Retinal pigment epithelial cell (primary cell): ENCODE measurements around the gene MAGI2.

ENCODE experiments used
- DNase-seq: peaks from one replicate; pipeline ENCODE4 v3.0.0-alpha.2; 2010; ENCODE audit warnings: low read depth
- H3K4me3 ChIP-seq: 2 replicates; pipeline ENCODE4 v1.5.1; 2011; ENCODE audit warnings: mild to moderate bottlenecking, low read length, control low read depth, moderate library complexity
- CTCF ChIP-seq: conservative IDR thresholded peaks from 2 replicates; pipeline ENCODE4 v1.5.1; 2011; ENCODE audit warnings: low read depth, low read length, control low read depth, inconsistent platforms

The MAGI2 gene

DNA sequence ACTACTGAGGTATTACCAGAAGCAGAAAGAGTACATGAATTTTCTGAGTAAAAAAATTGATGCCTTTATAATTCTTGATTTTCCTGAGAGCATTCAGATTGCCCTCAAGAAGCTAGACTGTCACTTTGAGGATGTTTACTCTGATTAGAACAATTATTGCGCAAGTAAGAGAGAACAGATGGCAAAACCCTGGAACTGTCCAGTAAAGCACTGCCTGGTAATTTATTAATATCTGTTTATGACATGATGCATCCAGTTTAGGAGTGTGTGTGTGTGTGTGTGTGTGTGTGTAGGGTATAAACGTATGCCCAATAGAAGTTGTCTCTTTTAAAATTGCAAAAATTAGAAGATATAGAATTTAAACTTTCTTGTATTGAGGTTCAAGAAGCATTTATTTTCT is 1275.1 kb downstream of the MAGI2 start:
- H3K4me3 ChIP-seq = no peak overlapping the region
- TF ChIP-seq CTCF = no peak
- no peak for DNase-seq

- no peak for TF ChIP-seq CTCF
- H3K4me3 ChIP-seq = no peak overlapping the region
- DNase-seq = no peak
Measured at GRCh38 chr7:78176171-78176570, 1277.3 kb downstream of the MAGI2 start.

DNA sequence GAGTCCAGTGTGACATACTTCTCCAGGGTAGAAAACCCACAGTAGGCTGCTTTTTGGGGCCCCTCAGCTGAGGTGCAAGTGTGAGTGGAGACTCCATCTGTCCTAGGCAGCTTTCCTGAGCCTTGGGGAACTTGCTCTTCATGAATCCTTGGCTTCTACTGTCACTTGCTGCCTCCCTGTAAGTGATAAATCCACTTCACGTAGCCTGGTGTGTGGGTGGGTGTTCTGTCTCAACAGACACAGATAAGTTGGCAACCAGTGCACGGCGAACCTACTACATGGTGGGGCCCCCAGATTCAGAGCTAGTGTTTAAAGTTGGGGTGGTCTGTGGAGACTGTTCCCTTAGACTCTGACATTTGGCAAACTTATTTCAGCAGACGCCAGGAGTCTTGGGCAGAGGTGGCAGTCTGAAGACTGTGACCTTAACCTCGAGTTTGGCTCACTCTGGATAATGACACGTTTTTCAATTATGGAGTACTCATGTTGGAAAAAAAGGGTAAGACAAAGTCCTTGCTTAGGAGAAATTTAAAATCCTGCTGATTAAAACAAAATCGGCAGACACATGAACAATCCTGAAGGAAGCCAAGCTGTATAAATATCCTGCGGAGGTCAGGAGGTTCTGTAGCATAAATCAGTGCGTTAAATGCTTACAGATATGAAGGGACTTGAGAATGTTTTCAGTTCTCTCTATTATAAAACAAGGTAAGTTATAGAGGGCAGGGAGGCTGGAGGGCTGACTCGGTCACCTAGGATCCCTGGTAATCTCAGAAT is 1278.0 kb downstream of the MAGI2 start:
- DNase-seq = no peak
- H3K4me3 ChIP-seq = no peak overlapping the region
- no peak for TF ChIP-seq CTCF

DNA sequence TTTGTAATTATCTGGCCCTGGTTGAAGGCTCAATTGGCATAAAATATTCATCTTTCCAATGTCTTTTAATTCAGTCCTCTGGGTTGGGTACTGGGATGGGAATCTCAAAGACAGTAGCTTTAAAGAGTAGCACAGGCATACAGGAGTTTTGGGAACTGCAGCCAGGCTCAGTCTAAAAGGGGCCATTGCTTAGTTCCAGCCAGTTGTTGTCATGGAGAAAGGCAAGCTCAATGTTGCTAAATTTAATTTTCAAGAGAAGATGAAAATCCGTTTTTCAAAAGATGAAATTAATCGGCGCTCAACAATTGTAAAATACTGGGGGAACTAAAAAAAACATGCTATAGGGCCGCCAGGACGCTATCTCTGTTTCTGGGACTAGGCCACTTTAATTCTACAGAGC is 1279.8 kb downstream of the MAGI2 start:
- no peak for DNase-seq
- no peak overlapping the region for H3K4me3 ChIP-seq
- no peak for TF ChIP-seq CTCF

DNA sequence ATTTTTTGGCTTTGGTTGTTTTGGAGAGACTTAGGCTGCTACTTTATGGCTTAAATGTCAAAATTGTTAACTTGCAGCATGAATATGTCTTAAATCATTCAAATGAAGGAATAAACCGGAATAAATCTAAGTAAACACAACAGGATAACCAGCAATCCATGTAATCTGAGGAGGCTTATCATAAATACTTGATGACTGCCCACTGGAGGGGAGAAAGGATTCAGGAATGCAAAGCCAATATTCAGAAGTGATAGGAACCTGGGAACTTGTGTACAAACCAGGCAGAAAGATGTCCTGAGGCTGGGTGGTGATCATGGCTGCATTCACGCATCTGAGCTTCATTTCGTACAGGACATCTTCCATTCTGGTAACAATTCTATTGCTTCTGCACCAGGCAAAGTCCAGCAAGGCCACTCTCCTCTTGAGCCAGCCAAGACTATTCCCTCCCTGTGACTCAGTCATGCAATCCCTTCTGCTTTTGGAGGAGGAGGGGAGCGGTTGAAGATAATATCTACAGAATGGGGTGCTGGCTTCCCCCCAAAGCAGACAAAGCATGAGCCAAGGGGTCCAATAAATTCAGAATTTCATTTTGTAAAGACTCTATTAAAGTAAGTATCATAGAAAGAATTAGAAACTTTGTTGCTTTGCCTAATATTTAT is 1280.4 kb downstream of the MAGI2 start:
- TF ChIP-seq CTCF = no peak
- H3K4me3 ChIP-seq = no peak overlapping the region
- no peak for DNase-seq

- no peak for DNase-seq
- H3K4me3 ChIP-seq = no peak overlapping the region
- TF ChIP-seq CTCF = no peak
Measured at GRCh38 chr7:78172267-78172757, 1281.2 kb downstream of the MAGI2 start.

DNA sequence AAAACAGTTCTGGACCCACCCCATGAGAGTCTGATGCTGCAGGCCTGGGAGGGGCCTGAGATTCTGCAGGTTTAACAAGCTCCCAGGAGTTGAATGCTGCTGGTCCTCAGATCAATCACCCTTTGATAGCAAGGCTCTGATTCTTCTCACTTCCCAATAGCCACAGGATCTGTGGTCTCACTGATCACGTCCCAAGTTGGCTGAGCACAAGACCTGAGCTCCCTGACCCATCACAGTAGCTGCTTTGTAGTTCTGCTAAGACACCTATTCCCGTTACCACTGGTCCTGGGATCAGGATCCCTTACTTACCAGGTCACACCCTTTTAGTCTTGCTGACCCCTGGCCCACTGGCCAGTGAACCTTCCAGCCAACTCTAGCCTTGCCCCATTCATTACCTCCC is 1282.1 kb downstream of the MAGI2 start:
- no peak for TF ChIP-seq CTCF
- H3K4me3 ChIP-seq = no peak overlapping the region
- no peak for DNase-seq
